Right hindlimb (tissue), 1 donor: ENCODE measurements around the gene NXN.
"Not testable (repeated sequence)": the region's sequence is repeated elsewhere in the genome, so short reads cannot be mapped to it uniquely, and the experiment has no call there.

Experiments
- DNase-seq: peaks from one replicate; pipeline ENCODE4 v3.0.0-alpha.2; 2018

The NXN gene

GRCh38 chr17:856149-856548, 123.4 kb downstream of the NXN start:
- DNase-seq: no peak

GRCh38 chr17:855569-855968, 124.0 kb downstream of the NXN start:
- DNase-seq: peak; percentile 45

GRCh38 chr17:852850-853249, 126.7 kb downstream of the NXN start:
- not testable (repeated sequence) for DNase-seq

GRCh38 chr17:852349-852748, 127.2 kb downstream of the NXN start:
- peak; percentile 56 for DNase-seq

GRCh38 chr17:851924-852323, 127.7 kb downstream of the NXN start:
- DNase-seq: peak; percentile 55

- DNase-seq: peak; percentile 68
These were observed 128.5 kb downstream of the NXN start for GRCh38 chr17:850851-851763.

- no peak for DNase-seq
These were observed 129.3 kb downstream of the NXN start for GRCh38 chr17:850086-850850.

- DNase-seq: no peak
These were observed 131.2 kb downstream of the NXN start for GRCh38 chr17:848402-848801.

- DNase-seq: peak; percentile 57
These were observed 132.4 kb downstream of the NXN start for GRCh38 chr17:846901-847843.

- no peak for DNase-seq
These were observed 138.3 kb downstream of the NXN start for GRCh38 chr17:841313-841712.

- DNase-seq: no peak
These were observed 141.1 kb downstream of the NXN start for GRCh38 chr17:838486-838885.

- DNase-seq: peak; percentile 68
These were observed 143.4 kb downstream of the NXN start for GRCh38 chr17:836151-836550.

- not testable (repeated sequence) for DNase-seq
These were observed 143.9 kb downstream of the NXN start for GRCh38 chr17:835721-836120.

GRCh38 chr17:835263-835662, 144.3 kb downstream of the NXN start:
- DNase-seq: peak; percentile 79

GRCh38 chr17:834136-834535, 145.4 kb downstream of the NXN start:
- DNase-seq: no peak

GRCh38 chr17:830950-831349, 148.6 kb downstream of the NXN start:
- no peak for DNase-seq

GRCh38 chr17:830381-830780, 149.2 kb downstream of the NXN start:
- no peak for DNase-seq

- DNase-seq: not testable (repeated sequence)
These were observed 150.0 kb downstream of the NXN start for GRCh38 chr17:829614-830013.

GRCh38 chr17:828761-829160, 150.8 kb downstream of the NXN start:
- no peak for DNase-seq

GRCh38 chr17:826778-827177, 152.8 kb downstream of the NXN start:
- DNase-seq: no peak

GRCh38 chr17:825216-825615, 154.4 kb downstream of the NXN start:
- DNase-seq: no peak

- no peak for DNase-seq
These were observed 155.2 kb downstream of the NXN start for GRCh38 chr17:824378-824777.

GRCh38 chr17:823501-823902, 156.1 kb downstream of the NXN start:
- DNase-seq: no peak
